ENCODE results near the gene MSI2.

The MSI2 gene

DNA sequence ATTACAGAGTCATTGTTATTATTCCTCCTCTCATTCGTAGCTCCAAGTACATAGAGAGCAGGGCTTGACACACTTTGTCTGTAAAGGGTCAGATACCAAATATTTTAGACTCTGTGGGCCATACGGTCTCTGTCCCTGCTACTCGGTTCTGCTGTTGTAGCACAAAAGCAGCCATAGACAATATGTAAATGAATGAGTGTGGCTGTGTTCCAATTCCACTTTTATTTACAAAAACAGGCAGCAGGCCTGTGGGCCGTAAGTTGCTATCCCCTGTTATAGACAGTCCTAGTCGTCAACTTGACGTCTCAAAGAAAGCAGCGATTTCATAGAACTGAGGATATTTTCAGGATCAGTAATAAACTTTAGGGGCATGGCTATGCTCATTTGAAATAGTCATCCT, 161.6 kb downstream of the MSI2 start:
- no peak for DNase-seq (ENCODE audit: low read depth)

DNA sequence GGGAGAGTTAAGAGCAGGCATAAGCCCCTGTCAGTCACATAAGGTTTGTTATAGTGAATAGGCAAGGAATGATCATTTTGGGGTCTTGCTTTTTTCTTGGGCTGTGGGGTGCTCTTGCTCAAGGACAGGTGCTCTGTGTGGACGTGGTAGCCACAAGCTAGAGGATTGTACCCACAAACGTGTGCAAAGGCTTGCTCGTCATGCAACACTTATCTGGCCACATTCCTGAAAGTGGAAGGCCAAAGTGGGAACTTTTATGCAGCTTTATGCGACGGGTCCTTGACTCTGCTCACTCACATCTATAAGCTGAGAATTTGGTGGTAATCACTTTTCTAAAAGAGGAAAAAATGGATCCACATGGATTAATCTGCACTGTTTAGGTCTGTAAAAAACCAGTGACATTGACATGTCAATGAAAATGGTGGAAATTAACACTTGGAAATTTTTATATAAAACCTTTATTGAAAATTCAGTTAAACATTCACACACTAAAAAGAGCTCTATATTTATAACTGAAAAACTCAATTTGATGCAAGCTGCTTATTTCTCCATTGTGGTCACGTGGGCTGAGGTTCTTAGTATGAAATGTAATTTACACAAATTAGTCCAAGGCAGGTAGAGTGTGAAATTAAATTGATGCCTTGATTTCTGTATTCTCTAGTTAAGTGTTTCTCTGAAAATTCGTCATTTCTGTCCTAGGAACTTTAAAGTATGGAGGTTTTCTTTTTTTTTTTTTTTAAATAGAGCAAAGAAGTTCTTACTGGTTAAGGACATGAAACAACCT, 162.3 kb downstream of the MSI2 start:
- DNase-seq (ENCODE audit: low read depth): no peak

DNA sequence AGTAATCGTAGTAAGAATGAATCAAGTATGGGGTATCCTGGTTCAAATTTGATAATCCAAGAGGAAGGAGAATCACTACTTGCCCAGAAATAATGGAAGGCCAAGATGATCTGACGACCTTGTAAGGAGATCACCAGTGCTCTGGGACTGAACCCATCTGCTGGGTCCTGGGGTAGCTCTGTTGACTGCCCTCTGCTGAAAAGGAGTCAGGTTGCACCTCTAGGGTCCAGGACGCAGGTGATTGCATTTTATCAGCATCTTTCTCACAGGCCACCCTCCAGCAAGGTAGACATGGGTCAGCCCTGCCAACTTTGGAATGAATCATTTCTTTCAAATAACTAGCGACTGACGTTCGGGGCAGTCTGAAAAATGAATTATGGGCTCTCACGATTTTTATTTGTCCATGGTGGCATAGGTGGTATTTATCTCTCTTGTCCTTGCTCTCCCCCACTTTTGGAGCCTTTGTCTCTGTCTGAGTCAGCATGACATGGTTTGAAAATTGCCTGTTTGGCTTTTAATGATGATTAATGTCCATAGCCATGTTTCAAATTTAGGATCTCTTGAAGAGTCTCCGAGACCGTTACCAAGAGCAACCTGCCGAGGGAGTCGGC, 163.7 kb downstream of the MSI2 start:
- no peak for DNase-seq (ENCODE audit: low read depth)

DNA sequence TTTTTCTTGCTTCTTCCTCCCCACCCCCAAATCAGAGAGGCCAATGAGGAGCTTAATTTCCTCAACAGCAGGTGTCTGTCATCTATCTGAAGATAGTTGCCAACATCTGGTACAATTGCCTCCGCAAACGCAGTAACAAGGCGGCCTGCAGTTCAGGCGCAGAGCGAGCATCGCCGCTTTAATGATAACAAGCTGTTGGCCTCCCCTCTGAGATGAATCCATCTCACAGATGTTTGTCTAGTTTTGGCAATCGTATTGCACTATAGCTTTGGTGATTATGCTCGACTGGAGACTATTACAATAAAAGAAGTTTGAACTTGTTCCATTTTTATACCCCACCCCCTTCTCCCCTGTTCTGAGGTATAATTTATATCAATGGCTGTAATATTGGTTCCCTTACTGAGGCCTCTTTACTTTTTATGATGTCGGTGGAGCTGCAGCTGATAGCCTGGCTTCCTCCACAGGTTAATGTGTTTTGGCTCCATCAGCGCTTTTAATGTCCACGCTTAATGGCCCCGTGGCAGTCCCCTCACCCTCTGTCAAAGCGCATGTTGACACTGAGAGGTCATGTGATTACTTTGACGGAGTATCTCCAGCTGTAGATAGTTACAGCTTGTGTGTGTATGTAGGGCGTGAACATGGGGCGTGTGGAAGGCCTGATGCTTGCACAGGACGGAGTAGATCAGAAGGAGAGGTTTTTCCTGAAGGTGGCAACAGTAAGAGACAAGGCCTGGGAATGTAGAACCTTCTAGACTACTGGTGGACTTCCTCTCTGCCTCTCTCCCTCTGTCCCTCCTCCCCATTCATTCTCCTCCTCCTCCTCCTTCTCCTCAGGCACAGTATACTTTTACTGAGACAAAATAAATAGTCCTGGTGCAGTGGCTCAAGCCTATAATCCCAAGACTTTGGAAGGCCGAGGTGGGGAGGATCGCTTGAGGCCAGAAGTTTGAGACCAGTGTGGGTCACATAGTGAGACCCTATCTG, 164.7 kb downstream of the MSI2 start:
- no peak for DNase-seq (ENCODE audit: low read depth)

DNA sequence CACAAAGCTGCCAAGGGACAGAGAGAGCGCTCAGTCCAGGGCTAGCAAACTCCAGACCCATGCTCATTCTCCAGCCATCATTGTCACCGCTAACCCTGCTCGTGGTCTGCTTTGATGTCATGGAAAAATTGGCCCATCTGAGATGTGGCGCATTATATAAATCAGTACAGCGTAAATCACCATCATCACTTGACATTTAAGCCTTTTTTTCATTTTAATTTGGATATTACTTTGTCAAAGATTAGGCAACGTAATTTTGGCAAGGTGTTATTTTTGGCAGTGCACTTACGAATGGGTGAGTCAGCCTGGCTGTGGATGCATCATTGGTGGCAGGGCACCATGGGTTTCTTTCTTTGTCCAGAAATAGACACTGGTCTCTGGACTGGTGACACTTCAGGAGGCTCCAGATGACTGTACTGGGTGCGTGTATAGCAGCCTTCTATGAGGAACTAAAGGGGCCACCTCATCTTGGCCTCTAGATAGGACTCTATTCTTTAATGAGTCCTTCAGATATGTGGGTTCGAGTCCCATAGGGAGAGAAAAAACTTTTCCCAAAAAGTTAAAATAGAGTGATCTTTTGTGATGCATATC, 166.3 kb downstream of the MSI2 start:
- DNase-seq (ENCODE audit: low read depth): no peak

DNA sequence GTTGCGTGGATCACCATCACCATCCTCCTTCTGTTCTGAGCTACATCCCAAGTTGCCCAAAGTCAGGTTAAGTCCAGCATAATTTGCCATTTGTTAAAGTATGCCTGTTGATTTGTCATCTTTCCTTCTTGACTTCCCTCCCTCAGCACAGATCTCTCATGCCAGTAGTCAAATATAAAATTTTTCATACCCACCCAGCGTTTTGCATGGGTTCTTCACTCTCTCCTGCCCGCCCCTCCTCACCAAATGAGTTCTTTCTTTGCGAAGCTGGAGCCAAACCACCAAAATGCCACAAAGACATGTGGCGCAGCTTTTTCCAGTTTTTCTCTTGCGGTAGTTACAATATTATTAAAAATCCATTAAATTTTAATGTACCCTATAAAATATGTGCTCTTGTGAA, 167.2 kb downstream of the MSI2 start:
- no peak for DNase-seq (ENCODE audit: low read depth)

DNA sequence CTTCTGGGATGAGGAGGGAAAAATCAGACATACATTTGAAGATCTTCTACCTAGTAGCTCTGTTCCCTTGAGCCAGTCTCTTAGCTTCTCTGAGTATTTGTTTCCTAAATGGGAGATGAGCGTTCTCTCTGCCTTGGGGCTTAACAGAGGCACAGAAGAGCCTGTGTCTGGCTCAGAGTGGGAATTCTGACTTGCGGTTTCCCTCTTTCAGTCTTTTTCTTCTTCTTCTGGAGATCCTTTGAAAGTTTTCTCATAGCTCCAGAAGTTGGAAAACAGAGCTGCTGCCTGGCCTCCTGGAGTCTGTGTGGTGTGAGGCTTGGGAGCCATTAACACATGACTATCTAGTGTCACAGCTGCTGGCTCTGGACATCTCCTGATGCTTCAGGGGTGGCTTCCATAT, 167.9 kb downstream of the MSI2 start:
- no peak for DNase-seq (ENCODE audit: low read depth)

DNA sequence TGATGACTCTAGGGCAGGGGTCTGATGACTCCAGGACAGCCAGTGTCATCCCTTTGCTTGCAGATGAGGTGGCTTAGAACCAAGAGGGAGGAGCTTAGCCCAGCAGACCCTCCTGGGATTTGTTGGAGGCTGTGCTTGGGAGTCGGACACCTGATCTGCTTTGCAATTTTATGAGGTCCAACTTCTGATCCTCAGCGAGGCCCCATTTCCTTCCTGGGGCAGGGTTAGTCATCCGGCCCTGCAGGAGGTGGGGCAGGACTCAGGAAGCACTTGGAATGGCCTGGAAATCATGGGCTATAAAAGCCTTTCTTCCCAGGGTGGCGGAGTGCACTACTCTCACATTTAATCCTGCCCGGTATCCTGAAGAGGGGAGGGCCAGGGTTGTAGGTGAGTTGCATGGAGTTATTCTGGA, 168.5 kb downstream of the MSI2 start:
- no peak for DNase-seq (ENCODE audit: low read depth)

DNA sequence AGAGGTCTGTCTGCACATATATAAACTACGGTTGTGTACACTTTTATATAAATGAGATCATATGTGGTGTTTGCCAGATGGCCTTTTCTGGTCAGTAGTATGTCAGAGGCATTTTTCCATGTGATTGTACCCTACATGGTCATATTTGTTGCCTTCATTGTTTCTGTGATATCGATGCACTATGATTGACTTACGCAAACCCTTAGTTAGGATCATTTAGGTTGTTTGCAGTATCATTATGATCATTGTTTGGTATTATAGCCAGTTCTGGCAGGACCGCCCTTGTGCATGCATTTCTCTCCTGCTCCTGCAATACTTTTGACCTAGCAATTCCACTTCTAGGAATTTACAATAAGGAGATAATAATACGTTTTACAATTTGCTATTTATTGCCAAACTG, 169.1 kb downstream of the MSI2 start:
- no peak for DNase-seq (ENCODE audit: low read depth)

DNA sequence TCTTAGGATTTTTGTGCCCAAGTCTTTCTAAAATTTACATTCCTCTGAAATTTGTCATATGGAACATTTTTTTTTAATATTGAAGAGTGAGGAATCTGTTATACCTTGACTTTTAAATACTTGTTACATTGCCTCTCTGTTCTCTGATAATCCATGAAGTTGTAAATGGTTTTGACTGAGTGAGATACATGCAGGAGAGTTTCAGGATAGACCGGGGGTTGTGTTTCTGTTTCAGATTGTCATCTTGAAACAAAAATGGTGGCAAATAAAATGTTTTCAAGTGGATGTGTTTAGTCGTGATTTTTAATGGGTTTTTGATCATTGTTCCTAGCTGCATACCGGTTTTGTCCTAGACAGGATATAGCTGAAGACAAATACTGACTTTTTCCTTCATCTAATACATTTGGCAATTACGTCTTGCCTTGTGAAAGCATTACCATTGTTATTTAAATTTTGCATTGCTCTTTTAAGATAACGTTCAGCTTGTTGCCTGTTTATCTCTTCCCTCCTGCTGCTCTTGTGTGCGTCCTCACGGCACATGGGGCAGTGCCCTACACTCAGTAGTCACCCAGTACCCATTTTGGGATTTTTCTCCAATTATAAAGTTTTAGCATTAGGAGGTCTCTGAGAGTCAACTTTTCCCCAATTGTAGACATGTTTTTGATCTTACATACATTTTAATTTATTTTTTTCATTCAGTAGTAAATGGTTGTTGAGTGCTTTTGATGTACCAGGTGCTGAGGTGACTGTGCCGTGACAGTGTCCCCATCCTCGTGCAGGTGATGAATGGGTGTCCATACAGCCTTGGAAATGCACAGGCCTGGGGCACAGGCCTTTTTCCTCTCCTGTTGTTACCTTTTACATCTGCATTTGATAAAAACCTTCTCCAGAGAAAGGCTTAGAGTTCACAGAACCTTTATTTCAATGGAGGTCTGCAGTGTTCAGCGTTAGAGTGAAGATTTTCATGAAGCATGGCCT, 169.9 kb downstream of the MSI2 start:
- DNase-seq (ENCODE audit: low read depth): no peak

DNA sequence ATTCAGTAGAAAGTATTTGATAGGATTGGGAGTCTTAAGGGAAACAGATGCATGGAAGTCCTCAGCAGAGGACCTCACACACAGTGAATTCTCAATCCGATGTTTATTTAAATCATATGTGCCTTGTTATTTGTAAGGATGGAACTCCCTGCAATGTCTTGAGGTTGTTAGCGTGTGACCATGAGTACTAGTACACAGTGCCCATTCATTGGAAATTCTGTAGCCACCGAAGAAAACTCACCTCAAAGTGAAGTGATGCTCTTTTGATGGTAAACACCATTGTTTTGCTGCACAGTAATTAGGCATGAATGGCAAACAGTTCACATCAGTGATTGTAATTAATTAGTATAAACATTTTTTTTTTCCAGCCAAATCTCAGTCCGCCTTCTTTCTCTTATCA, 173.6 kb downstream of the MSI2 start:
- no peak for DNase-seq (ENCODE audit: low read depth)

DNA sequence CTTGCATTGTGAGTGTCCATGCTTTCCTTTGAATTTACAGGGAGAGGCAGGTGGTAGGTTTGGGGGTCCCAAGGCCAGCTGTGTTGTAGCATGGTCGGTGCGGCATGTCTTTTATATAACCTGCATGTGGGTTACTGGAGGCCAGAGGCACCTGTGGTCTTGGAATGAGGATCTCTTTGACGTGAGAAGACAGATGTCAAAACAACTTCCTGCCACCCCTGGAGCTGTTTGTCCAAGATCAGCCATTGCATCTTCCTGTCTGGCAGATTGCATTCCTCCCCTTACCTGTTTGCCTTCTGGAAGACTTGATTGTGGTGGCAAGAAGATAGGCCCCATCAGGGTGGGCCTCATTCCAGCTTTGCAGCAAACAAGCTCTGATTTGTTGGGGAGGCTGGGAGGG, 175.1 kb downstream of the MSI2 start:
- no peak for DNase-seq (ENCODE audit: low read depth)

DNA sequence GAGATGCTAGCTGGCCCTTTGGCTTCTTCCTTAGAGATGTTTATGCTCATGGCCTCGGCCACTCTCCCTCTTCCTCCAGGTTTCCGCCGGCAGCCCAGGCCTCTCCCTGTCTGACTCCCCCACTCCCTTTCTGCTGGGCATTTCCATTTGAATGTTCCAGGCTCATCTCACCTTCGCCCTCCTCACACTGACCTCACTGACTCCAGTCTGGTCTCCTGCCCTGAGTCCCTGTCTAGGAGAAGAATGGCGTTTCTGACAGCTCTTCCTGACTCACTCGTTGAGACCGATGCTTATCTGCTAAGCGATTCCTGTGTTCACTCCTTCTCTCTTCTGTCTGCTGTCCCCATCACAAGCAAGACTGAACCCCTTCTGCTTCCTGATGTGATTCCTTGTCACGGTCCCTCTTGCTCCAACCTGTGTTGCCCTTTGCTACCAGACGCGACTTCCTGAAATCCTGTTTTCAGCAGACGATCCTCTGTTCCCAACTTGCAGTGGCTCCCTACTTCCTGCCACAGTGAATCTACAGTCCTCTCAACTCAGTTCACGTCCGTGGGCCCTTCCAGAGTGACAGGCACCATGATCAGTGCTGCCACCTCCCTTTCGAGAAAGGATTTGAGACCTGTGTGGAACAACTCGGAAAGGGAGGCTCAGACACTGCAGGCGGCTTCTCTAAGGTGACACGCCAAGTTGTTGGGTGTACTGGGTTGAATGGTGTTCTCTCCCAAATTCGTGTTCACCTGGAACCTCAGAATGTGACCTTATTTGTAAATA, 176.4 kb downstream of the MSI2 start:
- no peak for DNase-seq (ENCODE audit: low read depth)

DNA sequence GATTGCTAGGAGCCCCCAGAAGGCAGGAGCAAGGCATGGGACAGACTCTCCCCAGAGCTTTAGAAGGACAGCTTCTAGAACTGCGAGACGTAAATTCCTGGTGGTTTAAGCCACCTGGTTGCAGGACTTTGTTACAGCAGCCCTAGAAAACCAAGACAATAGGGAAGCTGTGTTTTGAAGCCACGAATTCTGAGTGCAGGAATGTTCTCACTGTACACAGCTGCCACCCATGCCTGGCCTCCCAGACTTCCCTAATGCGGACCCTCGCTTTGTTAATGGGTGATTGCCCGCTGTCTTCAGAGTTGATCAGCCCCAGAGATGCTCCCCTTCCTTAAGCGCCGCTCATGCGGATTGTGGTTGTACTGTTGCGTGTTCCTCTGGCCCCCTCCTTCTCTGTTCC, 177.1 kb downstream of the MSI2 start:
- no peak for DNase-seq (ENCODE audit: low read depth)

DNA sequence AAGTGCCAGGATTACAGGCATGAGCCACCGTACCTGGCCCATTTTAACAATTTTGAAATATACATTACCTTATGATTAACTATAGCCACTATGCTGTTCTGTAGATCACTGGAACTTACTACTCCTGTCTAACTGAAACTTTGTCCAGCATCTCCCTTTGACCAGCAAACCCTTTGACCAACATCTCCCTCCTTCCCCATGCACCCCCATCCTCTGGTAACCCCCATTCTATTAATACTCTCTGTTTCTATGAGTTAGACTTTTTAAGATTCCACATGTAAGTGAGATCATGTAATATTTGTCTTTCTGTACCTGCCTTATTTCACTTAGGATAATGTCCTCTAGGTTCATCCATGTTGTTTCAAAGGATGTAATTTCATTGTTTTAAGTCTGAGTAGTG, 178.0 kb downstream of the MSI2 start:
- DNase-seq (ENCODE audit: low read depth): no peak

DNA sequence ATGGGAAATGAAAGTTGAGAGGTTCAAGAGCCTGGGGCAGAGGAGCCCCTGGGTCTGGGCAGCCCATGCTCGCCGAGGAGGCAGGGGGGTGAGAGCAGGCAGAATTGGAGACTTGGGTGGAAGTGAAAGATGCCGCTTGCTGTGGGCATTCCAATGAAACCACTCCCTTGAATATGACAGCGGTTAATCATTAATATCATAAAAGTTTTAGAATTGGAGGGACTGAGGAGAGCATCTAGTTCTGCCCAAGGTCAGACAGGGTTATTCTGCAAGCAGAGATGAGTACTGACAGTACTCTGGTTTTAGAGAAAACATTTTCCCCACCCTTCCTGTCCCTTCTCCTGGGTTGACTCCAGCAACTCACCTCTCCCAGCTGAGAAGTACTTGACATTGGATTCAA, 180.2 kb downstream of the MSI2 start:
- DNase-seq (ENCODE audit: low read depth): no peak

DNA sequence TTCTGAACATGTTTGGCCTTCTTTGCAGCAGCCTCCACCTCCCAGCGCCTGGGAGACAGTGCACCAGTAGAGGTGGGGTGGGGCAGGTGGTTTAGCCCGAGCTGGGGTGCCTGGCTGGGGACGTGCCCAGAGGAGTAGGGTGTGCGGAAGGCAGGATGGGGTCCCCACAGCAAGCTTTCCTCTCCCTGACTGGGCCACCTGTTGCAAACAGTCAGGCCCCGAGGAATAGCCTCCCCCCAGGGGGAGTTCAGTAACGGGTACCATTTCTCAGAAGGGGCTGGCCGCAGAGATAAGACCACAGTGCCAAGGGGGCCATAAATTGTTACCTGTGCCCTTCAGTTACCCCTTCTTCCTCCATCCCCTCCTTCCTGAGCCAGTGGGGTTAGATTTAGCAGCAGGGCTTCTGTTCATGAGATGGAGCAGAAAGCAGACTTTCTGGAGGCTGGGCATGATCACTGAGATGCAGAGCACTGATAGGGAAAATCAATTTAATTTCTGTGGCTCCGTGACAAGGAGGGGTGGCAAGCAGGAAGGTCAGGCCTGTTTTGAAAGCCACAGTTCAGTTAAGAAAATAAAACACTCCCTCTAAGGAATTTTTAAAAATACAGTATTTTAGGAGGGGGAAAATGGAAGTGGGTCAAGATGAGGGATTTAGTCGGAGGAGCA, 181.9 kb downstream of the MSI2 start:
- DNase-seq (ENCODE audit: low read depth): no peak

DNA sequence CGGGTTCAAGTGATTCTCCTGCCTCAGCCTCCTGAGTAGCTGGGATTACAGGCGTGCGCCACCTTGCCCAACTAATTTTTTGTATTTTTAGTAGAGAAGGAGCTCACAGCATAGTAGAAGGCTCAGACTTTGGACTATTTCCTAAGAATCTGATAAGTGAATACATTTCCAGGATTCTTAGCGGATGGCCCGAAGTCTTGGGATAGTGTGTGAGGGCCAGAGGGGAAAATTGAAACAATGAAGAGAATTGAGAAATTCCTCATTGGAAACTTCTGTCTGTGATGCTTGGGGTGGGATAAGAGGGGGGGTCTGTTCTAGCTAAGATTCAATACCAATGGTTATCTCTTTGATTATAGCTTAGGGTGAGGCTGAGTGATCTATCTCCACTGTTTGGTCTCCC, 183.3 kb downstream of the MSI2 start:
- DNase-seq (ENCODE audit: low read depth): no peak

DNA sequence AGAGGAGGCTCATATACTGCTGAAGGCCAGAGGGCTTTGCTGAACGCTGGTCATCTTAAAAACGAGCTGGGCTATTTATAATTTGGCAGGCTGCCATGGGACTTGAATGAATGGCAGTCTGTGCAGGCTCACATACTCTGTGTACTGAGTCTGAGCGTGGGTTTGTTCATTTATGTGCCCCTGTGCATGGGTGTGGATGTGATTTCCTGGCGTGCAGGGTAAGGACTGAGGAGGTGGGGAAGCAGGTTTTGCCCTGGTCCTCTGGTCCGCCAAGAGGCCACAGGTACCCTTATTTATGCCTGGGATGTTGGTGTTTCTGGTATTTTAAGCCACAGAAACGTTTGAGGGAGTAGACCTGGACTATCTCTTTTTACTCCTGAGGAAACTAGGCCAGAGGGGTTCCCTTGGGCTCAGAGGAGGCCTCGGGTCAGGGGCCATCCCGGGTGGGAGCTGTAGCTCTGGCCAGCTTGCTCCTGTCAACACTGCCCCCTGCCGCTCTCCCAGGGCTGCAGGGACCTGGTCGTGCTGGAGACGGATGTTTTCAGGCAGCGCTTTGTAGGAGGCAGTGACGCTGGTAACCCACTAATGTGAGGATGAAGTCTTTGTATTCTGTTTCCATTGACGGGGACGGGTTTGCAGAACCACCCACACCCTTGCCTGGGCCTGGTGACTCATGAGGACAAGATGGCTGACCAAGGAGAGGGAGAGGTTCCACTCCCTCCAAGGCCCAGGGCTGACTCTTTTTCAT, 184.4 kb downstream of the MSI2 start:
- DNase-seq (ENCODE audit: low read depth): no peak
